ENCODE measurements around the gene NKD2.

NKD2 gene

DNA sequence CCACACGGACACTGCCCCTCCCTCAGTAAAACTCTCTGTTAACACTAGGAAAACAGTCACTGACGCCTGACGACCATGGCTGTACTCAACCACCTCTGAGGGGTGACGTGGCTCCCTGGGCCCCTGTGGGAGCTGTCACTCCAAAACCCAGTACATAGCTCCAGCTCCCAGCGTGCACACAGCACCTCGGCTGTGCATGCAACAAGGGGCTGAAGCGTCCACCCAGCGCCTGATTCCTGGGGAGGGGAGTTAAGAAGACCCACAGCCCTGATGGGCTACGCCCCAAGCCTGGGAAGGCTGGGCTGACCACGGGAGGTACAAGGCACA is 66.9 kb downstream of the NKD2 start:
- H3K27ac ChIP-seq: no peak overlapping the region
- TF ChIP-seq, protein P1, sequence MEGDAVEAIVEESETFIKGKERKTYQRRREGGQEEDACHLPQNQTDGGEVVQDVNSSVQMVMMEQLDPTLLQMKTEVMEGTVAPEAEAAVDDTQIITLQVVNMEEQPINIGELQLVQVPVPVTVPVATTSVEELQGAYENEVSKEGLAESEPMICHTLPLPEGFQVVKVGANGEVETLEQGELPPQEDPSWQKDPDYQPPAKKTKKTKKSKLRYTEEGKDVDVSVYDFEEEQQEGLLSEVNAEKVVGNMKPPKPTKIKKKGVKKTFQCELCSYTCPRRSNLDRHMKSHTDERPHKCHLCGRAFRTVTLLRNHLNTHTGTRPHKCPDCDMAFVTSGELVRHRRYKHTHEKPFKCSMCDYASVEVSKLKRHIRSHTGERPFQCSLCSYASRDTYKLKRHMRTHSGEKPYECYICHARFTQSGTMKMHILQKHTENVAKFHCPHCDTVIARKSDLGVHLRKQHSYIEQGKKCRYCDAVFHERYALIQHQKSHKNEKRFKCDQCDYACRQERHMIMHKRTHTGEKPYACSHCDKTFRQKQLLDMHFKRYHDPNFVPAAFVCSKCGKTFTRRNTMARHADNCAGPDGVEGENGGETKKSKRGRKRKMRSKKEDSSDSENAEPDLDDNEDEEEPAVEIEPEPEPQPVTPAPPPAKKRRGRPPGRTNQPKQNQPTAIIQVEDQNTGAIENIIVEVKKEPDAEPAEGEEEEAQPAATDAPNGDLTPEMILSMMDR (IDR thresholded peaks at IDR 0.05): no peak
- TF ChIP-seq ZFX (IDR thresholded peaks at IDR 0.05; ENCODE audit: borderline replicate concordance): no peak

DNA sequence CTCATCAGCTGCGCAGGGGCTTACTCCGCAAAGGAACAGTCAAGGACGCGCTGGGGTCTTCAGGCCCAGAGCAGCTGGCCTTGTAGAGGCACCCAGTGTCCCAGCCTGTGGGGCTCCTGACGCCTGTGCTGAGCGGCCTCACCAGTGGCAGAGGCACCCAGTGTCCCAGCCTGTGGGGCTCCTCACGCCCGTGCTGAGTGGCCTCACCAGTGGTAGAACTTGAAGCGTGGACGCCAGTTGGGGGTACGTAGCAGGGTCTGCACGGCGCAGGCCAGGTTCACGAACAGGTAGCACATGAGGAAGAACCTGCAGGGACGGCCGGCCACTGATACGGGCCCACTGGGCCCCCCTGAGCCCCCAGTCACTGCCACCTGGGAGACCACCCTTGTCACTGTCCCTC is 67.3 kb downstream of the NKD2 start:
- no peak for TF ChIP-seq ZFX (IDR thresholded peaks at IDR 0.05; ENCODE audit: borderline replicate concordance)
- TF ChIP-seq, protein P1 (IDR thresholded peaks at IDR 0.05): no peak

DNA sequence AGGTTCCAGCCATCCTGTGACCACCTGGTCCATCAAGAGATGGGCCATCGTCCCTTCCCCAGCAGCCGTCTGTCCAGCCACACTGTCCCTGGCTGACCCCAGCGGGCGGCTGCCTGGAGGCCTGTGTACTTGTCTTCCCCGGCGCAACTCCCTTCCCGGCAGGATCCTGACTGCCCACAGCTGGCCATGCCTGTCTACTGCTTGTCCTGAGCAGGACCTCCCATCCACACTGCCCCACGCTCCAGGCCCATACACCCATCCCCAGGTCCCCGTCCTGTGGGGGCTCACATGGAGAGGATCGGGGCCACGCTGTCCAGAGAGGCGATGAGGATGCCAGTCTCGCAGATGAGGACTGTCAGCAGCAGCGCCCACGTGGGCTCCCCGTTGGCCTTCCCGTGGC is 67.8 kb downstream of the NKD2 start:
- no peak overlapping the region for H3K27ac ChIP-seq
- TF ChIP-seq, protein P1 (IDR thresholded peaks at IDR 0.05): no peak
- no peak for TF ChIP-seq ZFX (IDR thresholded peaks at IDR 0.05; ENCODE audit: borderline replicate concordance)

More for the DNA sequence above, 67.3 kb downstream of the NKD2 start:
- H3K27ac ChIP-seq: no peak overlapping the region

DNA sequence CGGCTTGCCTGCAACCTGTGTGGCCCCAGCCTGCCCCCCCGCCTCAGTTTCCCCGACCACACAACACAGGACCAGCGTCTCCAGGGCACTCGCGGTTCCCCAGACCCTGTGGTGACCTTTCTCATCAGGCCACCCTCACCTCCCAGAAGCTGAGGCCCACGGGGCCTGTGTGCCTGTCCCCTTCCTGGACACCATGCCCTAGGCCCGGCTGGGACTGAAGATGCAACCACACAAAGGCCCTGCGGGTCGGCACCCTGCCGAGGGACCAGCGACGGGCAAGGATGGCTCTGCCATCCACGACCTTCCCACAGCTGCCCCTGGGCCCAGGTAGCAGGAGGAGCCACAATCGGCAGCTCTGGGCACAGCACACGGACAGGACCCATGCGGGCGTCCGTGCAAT is 68.4 kb downstream of the NKD2 start:
- H3K27ac ChIP-seq: no peak overlapping the region
- TF ChIP-seq, protein P1 (IDR thresholded peaks at IDR 0.05): no peak
- TF ChIP-seq ZFX (IDR thresholded peaks at IDR 0.05; ENCODE audit: borderline replicate concordance): no peak

DNA sequence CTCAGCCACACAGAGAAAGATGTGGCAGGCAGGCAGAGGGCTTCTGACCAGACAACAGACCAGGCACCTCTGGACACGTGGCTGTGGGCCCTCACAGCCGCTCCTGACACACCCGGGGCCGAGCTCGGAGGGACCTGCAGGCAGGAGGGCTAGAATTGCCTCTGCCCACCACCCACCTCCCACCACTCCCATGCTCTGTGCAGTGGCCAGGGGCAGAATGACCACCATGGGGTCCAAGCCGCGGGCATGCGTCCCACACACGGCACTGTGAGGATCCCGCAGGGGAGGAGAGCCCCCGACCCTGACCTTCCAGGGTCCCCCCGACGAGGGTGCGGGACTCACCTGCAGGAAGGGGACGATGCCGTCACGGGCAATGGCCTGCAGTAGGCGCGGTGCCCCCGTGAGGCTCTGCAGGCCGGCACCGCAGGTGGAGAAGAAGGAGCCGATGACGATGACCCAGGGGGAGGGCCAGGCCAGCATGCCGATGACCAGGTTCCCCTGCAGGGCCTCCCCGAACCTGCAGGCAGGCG is 69.0 kb downstream of the NKD2 start:
- no peak overlapping the region for H3K27ac ChIP-seq
- no peak for TF ChIP-seq ZFX (IDR thresholded peaks at IDR 0.05; ENCODE audit: borderline replicate concordance)
- TF ChIP-seq, protein P1 (IDR thresholded peaks at IDR 0.05): no peak

DNA sequence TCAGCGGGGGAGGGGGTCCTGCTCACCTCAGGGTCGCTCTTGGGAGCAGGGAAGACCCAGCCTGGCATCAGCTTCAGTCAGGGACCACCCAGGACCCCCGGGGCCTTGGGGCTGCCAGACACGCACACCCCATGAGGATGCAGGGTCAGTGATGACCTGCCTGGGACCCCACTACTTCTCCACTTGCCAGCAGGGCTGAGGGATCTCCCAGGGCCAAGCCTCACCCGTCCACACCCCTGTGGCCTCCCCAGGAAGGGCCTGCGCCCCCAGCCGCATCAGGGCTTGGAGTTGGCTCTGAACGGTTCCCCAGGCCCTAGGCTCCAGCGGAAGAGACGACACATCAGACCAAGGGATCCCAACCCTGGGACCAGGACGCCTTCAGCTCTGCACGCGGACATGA is 69.6 kb downstream of the NKD2 start:
- no peak for TF ChIP-seq ZFX (IDR thresholded peaks at IDR 0.05; ENCODE audit: borderline replicate concordance)
- TF ChIP-seq, protein P1 (IDR thresholded peaks at IDR 0.05): no peak
- no peak overlapping the region for H3K27ac ChIP-seq

DNA sequence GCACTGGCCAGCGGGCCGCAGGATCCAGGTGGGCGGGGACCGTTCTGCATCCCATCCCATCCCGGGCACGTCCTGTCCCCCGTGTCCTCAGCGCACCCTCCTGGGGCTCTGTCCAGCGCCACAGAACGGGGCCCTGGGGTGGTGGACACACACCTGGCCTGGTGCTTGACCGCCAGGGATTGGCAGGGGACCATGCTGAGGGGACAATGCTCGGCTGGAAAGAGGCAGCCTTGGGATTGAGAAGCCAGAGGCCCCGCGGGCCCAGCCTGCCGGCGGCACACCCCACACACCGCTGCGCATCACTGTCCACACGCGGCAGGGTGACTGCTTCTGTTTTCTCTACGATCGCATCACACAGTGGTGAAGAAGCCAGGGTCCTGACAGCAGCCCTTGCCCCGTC is 70.2 kb downstream of the NKD2 start:
- no peak overlapping the region for H3K27ac ChIP-seq
- TF ChIP-seq, protein P1 (IDR thresholded peaks at IDR 0.05): no peak
- no peak for TF ChIP-seq ZFX (IDR thresholded peaks at IDR 0.05; ENCODE audit: borderline replicate concordance)
